HL-60/S4 treated with phorbol 12-myristate 13-acetate at 8.2 ng/mL for 4 days and 3 days (cell line): ENCODE measurements around the gene NTRK2.

ENCODE experiments used
- in situ Hi-C: fragments of 300-500 bp; cut with MboI; formaldehyde crosslinking; loops from 2 replicates; pipeline ENCODE4 v1.15.0; 2022; ENCODE audit warnings: low sequenced_read_pairs

NTRK2 gene

GRCh38 chr9:84681516-84682285, 12.2 kb downstream of the NTRK2 start:
- in situ Hi-C loops, result no loop called here

DNA sequence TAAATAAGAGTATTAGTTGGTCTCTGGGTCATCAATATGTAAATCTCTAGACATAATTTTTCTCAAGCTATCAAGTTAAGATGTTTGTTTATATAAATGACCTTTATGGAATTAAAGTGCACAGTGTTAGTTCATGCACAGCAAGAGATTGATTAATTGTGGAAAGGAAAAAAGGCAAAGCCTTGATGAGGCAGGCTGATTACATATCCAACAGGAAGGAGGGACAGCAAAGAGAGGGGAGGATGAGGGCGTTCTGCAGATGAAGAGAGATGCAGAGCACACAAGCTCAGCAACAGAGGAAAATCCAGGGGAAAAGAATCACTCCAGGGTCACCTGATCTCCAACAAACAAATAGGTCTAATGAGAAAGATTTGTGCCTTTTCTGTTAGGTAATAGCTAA, 16.5 kb downstream of the NTRK2 start:
- in situ Hi-C loops, result no loop called here

GRCh38 chr9:84688956-84689355, 19.4 kb downstream of the NTRK2 start:
- in situ Hi-C loops, result no loop called here

- in situ Hi-C loops, result no loop called here
These were observed 22.1 kb downstream of the NTRK2 start for GRCh38 chr9:84691634-84692033.

DNA sequence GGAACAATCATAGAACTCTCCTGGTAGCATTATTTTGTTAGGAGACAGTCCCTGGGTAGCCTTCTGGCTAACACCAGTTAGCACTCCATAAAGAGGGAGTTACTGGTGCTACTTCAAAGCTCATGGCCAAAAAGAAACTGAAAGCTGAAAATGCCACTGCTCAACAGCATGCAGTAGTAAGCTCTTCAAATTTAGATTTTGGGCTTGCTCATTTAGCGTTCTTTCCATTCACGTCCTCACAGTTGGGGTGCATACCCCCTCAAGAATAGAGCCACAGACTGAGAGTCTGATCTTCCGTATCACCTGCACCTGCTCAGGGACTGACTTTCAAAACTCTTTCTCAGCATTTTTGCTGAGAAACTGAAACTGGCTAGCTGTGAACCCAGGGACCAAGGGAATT, 24.7 kb downstream of the NTRK2 start:
- in situ Hi-C loops, result no loop called here

DNA sequence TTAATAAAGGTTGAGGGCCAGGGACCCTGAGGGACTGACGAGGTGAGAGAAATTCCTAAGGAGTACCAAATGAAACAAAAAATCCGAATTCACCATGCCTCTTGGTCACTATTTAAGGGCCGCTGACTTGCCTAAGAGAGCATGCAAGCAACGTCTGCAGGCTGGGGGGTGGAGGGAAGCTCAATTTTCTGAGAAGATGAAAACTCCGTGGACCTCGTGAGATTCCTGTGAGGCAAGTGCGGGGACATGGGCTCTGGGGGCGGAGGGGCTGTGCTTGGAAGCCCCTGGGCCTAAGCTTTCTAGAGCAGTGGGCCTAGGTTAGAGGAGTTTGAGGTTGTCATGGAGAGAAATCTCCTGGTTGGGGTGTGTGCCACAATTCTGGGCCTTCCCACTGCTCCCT, 27.5 kb downstream of the NTRK2 start:
- in situ Hi-C loops, result no loop called here

- in situ Hi-C loops, result no loop called here
These were observed 28.1 kb downstream of the NTRK2 start for GRCh38 chr9:84697509-84698114.

- in situ Hi-C loops, result no loop called here
These were observed 28.8 kb downstream of the NTRK2 start for GRCh38 chr9:84698323-84698722.

- in situ Hi-C loops, result no loop called here
These were observed 30.5 kb downstream of the NTRK2 start for GRCh38 chr9:84699984-84700383.

DNA sequence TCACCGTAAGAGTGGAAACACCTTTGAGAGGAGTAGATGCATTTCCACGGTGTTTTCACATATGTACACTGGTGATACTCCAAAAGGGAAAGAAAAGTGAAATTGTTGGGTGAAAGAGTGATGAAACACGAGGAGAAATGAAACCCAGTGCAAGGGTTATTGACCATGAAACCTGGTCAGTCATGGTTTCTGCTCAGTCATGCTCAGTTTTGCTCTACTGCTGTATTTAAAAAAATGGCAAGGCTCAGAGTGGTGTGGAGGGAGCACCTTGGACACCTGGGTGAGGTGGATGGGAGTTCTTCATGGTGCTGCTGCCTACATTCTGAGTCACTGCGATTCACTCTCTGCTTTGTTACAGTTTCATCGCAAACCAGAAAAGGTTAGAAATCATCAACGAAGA, 32.3 kb downstream of the NTRK2 start:
- in situ Hi-C loops, result no loop called here

DNA sequence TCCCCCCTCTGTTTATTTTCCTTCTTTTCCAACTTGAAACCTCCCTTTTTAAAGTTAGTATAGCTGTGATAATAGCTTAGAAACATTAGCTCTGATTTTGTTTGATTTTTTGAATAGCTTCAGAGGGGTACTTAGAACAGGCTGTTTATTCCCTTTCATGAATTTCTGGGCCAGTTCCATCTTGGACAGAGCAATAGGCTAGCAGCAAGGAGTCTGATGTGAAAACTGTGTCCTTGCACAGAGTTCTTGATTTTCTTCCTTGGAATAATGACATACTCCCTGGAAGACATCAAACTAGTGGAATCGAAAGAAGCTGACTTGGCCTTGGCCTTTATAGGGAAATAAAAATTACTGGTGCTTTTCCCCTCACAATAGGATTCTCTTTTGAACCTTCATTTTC, 32.9 kb downstream of the NTRK2 start:
- in situ Hi-C loops, result no loop called here

- in situ Hi-C loops, result no loop called here
These were observed 34.3 kb downstream of the NTRK2 start for GRCh38 chr9:84703793-84704192.

DNA sequence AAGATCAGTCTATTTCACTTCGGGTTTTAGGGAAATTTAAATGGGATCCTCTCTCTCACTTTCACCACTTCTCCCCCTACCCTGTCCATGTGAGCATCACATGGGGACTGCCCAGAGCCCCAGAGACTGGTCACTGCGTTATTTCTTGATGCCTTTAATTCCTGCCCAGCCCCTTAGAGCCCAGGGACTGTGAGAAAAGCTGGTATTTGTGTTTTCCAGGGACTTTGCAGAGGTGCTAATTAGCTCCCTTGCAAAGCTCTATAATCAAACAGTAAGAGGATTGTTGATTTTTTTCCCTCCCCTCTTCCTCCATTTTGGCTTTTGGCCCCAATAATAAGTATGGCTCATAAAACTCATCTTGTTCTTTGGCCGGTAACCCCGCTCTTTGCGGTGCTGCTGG, 35.6 kb downstream of the NTRK2 start:
- in situ Hi-C loops, result no loop called here

DNA sequence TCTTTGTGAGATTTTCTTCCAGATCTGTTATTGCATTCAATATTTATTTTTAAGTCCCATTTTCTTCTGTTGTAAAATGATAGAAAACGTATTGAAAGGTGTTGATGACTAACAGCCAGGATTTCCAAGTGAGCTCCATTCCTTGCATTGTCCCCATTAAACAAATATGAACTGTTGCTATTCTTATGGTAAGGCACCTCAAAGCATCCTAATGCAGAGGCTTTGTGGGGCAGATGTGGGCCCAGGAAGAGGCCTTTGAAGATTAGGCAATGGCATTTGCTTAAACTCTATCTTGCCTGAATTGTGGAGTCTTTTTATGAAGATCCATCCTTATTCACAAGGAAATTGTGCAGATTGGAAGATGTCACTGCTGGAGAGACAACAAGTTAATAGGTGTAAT, 38.9 kb downstream of the NTRK2 start:
- in situ Hi-C loops, result no loop called here

GRCh38 chr9:84709056-84709455, 39.5 kb downstream of the NTRK2 start:
- in situ Hi-C loops, result no loop called here

GRCh38 chr9:84710701-84711397, 41.3 kb downstream of the NTRK2 start:
- in situ Hi-C loops, result no loop called here

- in situ Hi-C loops, result no loop called here
These were observed 41.9 kb downstream of the NTRK2 start for GRCh38 chr9:84711398-84711777.

GRCh38 chr9:84711936-84712335, 42.4 kb downstream of the NTRK2 start:
- in situ Hi-C loops, result no loop called here

- in situ Hi-C loops, result no loop called here
These were observed 46.7 kb downstream of the NTRK2 start for GRCh38 chr9:84716217-84716616.

DNA sequence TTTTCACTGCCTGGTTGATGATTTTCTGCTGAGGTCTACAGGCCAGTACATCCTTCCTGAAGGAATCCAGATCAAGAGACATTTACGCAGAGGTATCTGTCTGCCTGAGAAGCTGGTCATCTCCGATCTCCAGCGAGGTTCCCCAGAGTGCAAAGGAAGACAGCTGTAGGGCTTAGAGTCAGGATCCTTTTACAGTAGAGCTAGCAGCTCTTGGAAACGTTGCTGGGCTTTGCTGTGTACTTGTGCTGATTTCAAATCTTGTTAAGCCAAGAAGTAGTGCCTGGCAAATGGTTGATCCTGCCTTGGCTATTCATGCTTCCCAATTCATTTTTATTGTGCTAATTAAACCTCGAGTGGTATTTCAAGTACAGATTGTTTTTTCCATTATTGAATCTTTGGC, 48.9 kb downstream of the NTRK2 start:
- in situ Hi-C loops, result no loop called here

DNA sequence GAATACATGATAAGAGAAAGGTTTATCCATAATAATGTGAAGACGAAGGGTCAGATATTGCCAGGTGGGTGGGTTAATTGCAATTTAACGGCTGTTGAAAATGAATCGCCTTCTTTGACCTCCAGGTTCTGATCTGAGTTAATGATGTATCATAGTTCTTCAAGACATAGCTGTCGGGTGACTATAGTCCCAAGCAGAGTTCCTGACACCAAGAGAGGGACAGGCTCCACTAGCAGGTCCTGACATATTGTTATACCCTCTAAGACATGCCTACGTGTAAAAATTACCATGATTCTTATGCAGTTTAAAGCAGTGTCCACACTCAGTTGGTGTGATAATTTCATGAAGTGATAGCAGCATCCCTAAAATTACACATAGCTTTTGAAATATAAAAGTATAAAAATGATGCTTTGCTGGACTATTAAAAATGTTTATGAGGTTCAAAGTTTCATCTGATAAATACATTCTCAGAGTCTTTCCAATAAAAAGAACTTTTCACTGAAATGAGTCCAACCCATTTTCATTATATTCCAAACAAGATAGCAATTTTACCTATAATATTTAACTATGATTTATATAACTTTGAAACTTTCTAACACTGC, 53.0 kb downstream of the NTRK2 start:
- in situ Hi-C loops, result no loop called here

DNA sequence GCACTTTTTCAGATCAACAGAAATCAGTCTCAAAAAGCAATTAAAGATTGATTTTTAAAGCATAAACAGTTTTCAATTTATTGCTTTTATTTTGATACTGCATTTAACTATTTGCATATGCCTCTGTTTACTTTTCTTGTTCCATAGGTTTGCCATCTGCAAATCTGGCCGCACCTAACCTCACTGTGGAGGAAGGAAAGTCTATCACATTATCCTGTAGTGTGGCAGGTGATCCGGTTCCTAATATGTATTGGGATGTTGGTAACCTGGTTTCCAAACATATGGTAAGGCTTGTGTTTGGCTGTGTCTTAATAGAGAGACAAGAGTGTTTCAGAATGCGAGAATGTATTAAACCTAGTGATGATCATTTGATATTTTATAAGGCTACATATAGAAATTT, 53.9 kb downstream of the NTRK2 start:
- in situ Hi-C loops, result no loop called here
